ENCODE measurements around the gene BRD7. TPM values are rescaled to one million over a fixed set of nuclear protein-coding genes. Genes with fewer than 3 reads are reported as not detected.

Gene BRD7
- total and polyA plus RNA-seq, 2 of the 13 experiments (the other 11 are each of a cell fraction or from before 2014, with no cell fraction given), result 82.3 to 149 TPM

GRCh38 chr16:50381679-50382440 lies 13.1 kb upstream of the BRD7 start (continued):
- no peak for TF ChIP-seq ZNF12 (CRISPR knock-in tag; IDR thresholded peaks at IDR 0.05)
- no peak for TF ChIP-seq GABPA (IDR thresholded peaks at IDR 0.05; ENCODE audit: low read depth, low read length)
- 0 out of 2 replicates have a peak, but pooled peaks have one; percentile 22 for TF ChIP-seq GABPA (CRISPR knock-in tag; IDR thresholded peaks at IDR 0.05; ENCODE audit: low read depth)
- peak; percentile 37; the same call in 1 of the 2 replicates for TF ChIP-seq ZNF350 (CRISPR knock-in tag; IDR thresholded peaks at IDR 0.05; ENCODE audit: borderline replicate concordance, low read depth)
- TF ChIP-seq NCOA5 (CRISPR knock-in tag; IDR thresholded peaks at IDR 0.05), result no peak
- TF ChIP-seq ZNF142 (CRISPR knock-in tag; IDR thresholded peaks at IDR 0.05), result no peak
- TF ChIP-seq CC2D1A (CRISPR knock-in tag; IDR thresholded peaks at IDR 0.05), result no peak
- TF ChIP-seq ZNF883 (CRISPR knock-in tag; IDR thresholded peaks at IDR 0.05; ENCODE audit: not compliant biosample characterization), result no peak
- no peak for TF ChIP-seq TSC22D2 (CRISPR knock-in tag; IDR thresholded peaks at IDR 0.05; ENCODE audit: borderline replicate concordance)
- TF ChIP-seq TAF1 (CRISPR knock-in tag; IDR thresholded peaks at IDR 0.05), result no peak
- TF ChIP-seq, protein P1, sequence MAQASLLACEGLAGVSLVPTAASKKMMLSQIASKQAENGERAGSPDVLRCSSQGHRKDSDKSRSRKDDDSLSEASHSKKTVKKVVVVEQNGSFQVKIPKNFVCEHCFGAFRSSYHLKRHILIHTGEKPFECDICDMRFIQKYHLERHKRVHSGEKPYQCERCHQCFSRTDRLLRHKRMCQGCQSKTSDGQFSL (CRISPR knock-in tag; IDR thresholded peaks at IDR 0.05), result no peak
- TF ChIP-seq ZMYM3 (CRISPR knock-in tag; IDR thresholded peaks at IDR 0.05), result peak; percentile 75; the same call in 1 of the 2 replicates
- TF ChIP-seq ZNF570 (CRISPR knock-in tag; IDR thresholded peaks at IDR 0.05; ENCODE audit: borderline replicate concordance), result no peak
- TF ChIP-seq SKI (IDR thresholded peaks at IDR 0.05; ENCODE audit: partially characterized antibody), result no peak
- no peak for TF ChIP-seq ZFY (CRISPR knock-in tag; IDR thresholded peaks at IDR 0.05)
- TF ChIP-seq GTF2F1 (IDR thresholded peaks at IDR 0.05; ENCODE audit: low read length), result no peak
- TF ChIP-seq, protein P2, sequence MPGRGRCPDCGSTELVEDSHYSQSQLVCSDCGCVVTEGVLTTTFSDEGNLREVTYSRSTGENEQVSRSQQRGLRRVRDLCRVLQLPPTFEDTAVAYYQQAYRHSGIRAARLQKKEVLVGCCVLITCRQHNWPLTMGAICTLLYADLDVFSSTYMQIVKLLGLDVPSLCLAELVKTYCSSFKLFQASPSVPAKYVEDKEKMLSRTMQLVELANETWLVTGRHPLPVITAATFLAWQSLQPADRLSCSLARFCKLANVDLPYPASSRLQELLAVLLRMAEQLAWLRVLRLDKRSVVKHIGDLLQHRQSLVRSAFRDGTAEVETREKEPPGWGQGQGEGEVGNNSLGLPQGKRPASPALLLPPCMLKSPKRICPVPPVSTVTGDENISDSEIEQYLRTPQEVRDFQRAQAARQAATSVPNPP (CRISPR knock-in tag; IDR thresholded peaks at IDR 0.05), result no peak
- TF ChIP-seq, protein P3, sequence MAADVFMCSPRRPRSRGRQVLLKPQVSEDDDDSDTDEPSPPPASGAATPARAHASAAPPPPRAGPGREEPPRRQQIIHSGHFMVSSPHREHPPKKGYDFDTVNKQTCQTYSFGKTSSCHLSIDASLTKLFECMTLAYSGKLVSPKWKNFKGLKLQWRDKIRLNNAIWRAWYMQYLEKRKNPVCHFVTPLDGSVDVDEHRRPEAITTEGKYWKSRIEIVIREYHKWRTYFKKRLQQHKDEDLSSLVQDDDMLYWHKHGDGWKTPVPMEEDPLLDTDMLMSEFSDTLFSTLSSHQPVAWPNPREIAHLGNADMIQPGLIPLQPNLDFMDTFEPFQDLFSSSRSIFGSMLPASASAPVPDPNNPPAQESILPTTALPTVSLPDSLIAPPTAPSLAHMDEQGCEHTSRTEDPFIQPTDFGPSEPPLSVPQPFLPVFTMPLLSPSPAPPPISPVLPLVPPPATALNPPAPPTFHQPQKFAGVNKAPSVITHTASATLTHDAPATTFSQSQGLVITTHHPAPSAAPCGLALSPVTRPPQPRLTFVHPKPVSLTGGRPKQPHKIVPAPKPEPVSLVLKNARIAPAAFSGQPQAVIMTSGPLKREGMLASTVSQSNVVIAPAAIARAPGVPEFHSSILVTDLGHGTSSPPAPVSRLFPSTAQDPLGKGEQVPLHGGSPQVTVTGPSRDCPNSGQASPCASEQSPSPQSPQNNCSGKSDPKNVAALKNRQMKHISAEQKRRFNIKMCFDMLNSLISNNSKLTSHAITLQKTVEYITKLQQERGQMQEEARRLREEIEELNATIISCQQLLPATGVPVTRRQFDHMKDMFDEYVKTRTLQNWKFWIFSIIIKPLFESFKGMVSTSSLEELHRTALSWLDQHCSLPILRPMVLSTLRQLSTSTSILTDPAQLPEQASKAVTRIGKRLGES (CRISPR knock-in tag; IDR thresholded peaks at IDR 0.05; ENCODE audit: borderline replicate concordance), result no peak
- no peak for TF ChIP-seq ZNF24 (IDR thresholded peaks at IDR 0.05)
- 0 out of 2 replicates have a peak, but pooled peaks have one; percentile 45 for TF ChIP-seq POGZ (CRISPR knock-in tag; IDR thresholded peaks at IDR 0.05)
- no peak for TF ChIP-seq ZBTB3 (CRISPR knock-in tag; IDR thresholded peaks at IDR 0.05; ENCODE audit: borderline replicate concordance, low read depth)

Measured in HepG2 (cell line).